GM13977 (cell line): ENCODE data around the gene DENND1A.

Experiments
- DNase-seq: peaks from one replicate; pipeline ENCODE4 v3.0.0; 2012; ENCODE audit warnings: low spot score
- in situ Hi-C: fragments of 300-500 bp; cut with MboI; formaldehyde crosslinking; loops from one replicate; pipeline ENCODE4 v1.12.0; 2022; ENCODE audit warnings: low sequenced_read_pairs, low pct_unique_long_range_greater_than_20kb, mixed read lengths, inconsistent platforms; ENCODE audit not compliant: unreplicated experiment
- TF ChIP-seq, protein P1 (sequence below): IDR thresholded peaks from 2 replicates; pipeline ENCODE4 v1.5.1; 2012; ENCODE audit warnings: mild to moderate bottlenecking, control low read depth; ENCODE audit not compliant: insufficient read depth; ENCODE audit errors: extremely low read depth, missing control alignments

The DENND1A gene

DNA sequence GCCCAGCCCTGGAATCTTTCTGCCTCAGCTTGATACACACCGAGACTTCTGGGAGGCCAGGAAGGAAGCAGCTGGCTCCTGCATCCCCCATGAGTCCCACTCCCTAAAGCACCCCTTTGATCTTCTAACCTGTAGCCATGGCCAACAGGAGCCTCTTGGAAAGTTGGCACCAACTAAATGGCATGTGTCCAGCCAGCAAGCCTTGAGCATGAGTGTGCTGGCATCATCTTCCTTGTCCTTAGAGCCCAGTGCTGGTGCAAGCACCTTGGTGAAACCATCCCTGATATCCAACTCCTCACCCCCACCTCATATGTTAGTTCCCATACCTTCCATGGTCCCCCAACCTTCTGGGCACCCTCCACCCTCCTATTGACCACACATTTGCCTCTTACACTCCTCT, 443.5 kb downstream of the DENND1A start:
- no peak for DNase-seq
- TF ChIP-seq, protein P1, sequence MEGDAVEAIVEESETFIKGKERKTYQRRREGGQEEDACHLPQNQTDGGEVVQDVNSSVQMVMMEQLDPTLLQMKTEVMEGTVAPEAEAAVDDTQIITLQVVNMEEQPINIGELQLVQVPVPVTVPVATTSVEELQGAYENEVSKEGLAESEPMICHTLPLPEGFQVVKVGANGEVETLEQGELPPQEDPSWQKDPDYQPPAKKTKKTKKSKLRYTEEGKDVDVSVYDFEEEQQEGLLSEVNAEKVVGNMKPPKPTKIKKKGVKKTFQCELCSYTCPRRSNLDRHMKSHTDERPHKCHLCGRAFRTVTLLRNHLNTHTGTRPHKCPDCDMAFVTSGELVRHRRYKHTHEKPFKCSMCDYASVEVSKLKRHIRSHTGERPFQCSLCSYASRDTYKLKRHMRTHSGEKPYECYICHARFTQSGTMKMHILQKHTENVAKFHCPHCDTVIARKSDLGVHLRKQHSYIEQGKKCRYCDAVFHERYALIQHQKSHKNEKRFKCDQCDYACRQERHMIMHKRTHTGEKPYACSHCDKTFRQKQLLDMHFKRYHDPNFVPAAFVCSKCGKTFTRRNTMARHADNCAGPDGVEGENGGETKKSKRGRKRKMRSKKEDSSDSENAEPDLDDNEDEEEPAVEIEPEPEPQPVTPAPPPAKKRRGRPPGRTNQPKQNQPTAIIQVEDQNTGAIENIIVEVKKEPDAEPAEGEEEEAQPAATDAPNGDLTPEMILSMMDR = no peak
- in situ Hi-C loops = no loop called here

DNA sequence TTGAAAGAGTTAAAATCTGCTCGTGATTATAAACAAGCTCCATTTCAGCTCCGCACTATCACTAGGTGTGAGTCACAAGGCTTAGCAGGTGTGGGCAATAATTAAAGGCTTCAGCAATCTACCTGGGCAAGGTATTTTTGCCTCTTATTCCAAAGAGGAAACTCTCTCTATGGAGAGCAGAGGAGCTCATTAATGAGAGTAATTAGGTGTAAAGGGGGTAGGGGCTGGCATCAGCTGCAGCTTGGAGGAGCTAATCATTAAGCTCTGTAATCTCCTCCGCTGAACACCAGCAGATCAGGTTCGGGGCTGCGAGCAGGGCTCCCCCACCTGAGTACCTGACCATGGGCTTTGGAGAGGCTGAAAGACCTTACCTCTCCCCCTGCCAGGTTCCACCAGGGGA, 444.7 kb downstream of the DENND1A start:
- TF ChIP-seq, protein P1 = no peak
- no peak for DNase-seq

DNA sequence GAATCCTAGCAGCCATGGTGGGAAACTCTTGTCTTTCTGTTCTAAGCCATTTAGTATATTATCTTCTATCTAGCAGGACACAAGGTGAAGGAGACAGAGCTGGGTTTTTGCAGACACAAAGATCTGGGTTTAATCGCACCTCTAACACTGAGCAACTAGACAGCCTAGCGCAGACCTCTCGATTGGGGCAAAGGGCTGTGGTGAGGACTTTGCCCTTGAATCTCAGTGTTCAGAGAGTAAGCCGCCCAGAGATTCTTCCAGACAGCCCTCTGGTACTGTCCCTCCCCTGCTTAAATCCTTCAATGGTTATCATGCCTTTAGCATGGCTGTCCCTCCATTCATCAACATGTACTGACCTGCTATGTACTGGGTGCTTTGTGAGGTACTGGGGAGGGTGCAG, 445.8 kb downstream of the DENND1A start:
- DNase-seq = no peak
- in situ Hi-C loops = no loop called here
- TF ChIP-seq, protein P1 = no peak

More for the DNA sequence above, 444.7 kb downstream of the DENND1A start:
- in situ Hi-C loops = no loop called here

DNA sequence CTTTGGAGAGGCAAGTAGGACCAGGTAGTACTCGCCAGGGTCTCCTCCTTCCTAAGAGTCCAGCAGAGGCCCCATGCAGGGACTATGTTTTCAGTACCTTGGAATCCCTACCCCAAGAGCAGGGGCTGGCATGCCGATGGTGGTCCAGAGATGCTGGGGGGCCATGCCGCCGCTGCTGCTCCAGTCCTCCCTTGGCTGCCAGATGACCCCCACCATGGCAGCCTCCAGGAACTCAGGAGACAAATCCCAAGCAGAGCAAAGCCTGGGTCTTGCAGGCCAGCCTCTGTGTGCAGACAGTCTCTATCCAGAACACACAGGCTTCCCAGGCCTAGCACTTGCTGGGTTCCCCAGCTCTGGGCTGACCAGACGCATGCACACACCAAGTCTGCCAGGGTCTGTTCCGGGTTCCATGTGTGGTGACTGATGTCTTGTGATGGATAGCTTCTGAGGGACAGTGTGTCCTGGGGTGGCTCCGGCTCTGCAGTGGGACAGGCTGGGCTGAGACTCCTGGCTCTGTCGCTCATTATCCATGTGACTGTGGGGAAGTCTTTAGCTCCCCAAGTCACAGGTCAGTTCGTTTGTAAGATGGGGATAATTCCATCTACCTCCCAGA, 446.6 kb downstream of the DENND1A start:
- DNase-seq = no peak
- in situ Hi-C loops = no loop called here
- TF ChIP-seq, protein P1 = no peak

DNA sequence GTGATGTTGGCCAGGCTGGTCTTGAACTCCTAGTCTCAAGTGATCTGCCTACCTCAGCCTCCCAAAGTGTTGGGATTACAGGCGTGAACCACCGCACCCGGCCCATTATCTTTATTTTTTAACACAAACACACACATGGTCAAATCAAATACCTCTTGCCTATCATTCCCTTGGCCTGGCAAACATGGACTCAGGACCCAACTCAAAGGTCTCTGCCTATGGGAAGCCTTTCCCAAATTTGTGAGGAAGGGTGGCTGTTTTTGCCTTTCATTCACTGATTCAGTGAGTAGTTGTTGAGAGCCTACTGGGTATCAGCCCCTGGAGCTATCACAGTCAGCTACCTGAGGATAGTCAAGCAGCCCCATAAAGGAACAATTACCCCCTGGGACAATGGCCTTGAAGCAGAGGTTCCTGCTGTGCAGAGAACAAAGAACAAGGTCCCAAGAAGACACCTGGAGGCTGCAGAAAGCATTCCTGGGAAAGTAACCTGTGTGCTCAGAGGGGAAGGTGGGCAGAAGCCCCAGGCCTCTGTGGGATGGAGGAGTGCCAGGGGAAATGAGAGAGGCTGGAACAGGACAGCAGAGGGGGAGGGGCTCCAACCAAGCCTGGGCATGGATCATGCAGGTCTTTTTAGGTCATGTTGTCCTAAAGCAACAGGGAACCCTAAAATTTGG, 447.5 kb downstream of the DENND1A start:
- no peak for DNase-seq
- in situ Hi-C loops = no loop called here

DNA sequence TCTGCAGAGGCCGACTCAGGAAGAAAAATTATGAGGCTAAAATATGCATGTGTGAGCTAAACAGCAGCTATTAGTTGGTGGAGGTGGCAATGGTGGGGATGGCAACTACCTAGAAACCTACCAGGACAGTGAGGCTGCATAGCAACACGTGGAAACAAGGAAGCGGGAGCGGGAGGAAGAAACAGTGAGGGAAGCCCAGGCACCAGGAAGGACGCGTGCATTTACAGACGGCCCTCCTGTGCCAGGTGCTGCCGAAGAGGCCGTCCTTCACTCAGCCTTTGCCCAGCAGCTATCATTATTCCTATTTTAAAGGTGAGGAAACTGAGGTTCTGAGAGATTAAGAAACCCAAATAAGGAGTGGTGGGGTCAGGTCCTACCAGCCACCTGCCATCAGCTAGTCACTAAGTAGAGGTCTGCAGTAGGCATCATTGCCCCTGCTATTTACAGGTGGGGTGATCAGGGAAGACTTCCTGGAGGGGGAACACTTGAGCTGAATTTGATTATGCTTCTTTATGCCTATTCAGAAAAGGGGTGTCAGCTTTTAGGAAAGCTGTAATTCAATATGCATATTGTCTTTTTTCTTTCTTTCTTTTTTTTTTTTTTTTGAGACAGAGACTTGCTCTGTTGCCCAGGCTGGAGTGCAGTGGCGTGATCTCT, 448.6 kb downstream of the DENND1A start:
- DNase-seq = no peak
- TF ChIP-seq, protein P1 = no peak
- in situ Hi-C loops = no loop called here

More for the DNA sequence above, 447.5 kb downstream of the DENND1A start:
- TF ChIP-seq, protein P1 = no peak
